HG03097 (cell line): Measurements from ENCODE around the gene TNXB.
"Not testable (repeated sequence)": the region's sequence is repeated elsewhere in the genome, so short reads cannot be mapped to it uniquely, and the experiment has no call there.

Experiments
- ATAC-seq: cut with Tn5 transposase; IDR thresholded peaks from one replicate; pipeline ENCODE4 v1.9.1; 2021; ENCODE audit not compliant: unreplicated experiment, low FRiP score

Gene TNXB

DNA sequence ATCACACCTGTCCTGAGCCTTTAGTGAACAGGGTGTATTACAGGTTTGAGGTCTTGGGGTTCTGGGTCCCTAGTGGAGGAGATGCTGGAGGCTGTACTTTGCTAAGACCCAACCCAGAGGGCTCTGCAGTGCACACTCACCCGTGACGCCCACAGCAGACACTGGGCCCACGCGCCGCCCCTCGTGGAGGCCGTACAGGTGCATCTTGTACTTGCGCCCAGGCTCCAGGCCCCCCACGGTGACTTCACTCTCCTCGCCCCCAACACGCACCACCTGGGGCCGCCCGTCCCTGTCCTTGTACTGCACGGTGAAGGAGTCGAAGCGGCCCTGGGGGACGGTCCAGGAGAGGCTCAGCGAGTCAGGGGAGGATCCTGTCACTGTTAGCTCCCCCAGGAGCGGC lies 41.6 kb downstream of the TNXB start:
- ATAC-seq = not testable (repeated sequence)

DNA sequence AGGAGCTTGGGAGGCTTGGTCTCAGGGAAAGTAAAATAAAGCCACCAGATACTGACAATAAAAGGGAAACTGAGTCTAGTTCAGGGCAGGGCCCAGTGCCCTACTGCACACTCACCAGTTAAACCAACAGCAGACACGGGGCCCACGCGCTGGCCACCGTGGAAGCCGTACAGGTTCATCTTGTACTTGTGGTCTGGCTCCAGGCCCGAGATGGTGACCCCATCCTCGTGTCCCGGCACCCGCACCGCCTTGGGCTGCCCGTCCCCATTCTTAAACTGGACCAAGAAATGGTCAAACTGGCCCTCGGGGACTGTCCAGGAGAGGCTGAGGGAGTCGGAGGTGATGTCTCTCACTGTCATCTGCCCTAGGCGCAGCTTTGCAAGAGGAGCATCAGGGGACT lies 44.4 kb downstream of the TNXB start:
- no peak for ATAC-seq

- no peak for ATAC-seq
Observed at GRCh38 chr6:32060966-32061655, 48.0 kb downstream of the TNXB start.

DNA sequence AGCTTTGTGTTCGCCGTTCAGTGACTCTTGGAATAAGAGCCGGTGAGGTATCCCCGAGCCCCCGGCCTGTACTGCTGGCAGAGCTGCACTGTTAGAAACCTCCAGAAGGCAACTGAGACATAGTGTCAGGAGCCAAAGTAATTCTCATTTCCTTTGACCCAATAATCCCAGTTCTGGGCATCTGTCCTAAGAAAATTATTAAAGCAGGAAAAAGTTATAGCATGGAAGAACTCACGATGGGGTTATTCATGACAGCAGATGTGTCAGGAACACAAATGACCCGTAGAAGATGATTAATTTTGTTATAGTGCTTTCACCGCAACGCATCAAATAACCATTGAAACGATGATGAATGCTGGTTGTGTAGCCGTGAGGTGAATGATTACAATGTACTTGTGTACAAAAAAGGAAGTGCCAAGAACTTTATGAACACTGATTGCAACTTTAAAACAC lies 50.6 kb downstream of the TNXB start:
- no peak for ATAC-seq

GRCh38 chr6:32057966-32058365 lies 51.2 kb downstream of the TNXB start:
- ATAC-seq = no peak

- ATAC-seq = no peak
Observed at GRCh38 chr6:32056254-32056653, 52.9 kb downstream of the TNXB start.

DNA sequence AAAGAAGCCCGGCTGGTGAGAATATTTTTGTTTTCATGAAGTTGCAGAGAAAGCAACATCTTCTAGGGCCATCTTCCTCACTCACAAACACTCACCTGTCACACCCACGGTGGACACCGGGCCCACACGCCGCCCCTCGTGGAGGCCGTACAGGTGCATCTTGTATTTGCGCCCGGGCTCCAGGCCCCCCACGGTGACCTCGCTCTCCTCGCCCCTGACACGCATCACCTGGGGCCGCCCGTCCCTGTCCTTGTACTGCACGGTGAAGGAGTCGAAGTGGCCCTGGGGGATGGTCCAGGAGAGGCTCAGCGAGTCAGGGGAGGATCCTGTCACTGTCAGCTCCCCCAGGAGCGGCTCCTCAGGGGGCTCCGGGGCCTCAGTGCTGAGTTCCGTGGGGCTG lies 53.4 kb downstream of the TNXB start:
- not testable (repeated sequence) for ATAC-seq

DNA sequence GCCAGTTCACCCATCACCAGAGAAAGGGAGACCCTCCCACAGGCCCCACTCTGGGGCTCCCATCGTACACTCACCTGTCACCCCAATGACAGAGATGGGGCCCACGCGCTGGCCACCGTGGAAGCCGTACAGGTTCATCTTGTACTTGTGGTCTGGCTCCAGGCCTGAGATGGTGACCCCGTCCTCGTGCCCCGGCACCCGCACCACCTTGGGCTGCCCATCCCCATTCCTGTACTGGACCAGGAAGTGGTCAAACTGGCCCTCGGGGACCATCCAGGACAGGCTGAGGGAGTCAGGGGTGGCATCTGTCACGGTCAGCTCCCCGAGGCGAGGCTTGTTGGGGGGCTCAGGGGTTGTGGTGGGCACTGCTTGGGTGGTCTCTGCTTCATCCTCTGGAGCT lies 55.8 kb downstream of the TNXB start:
- not testable (repeated sequence) for ATAC-seq

- not testable (repeated sequence) for ATAC-seq
Observed at GRCh38 chr6:32052626-32053025, 56.5 kb downstream of the TNXB start.

- no peak for ATAC-seq
Observed at GRCh38 chr6:32050562-32050961, 58.6 kb downstream of the TNXB start.

DNA sequence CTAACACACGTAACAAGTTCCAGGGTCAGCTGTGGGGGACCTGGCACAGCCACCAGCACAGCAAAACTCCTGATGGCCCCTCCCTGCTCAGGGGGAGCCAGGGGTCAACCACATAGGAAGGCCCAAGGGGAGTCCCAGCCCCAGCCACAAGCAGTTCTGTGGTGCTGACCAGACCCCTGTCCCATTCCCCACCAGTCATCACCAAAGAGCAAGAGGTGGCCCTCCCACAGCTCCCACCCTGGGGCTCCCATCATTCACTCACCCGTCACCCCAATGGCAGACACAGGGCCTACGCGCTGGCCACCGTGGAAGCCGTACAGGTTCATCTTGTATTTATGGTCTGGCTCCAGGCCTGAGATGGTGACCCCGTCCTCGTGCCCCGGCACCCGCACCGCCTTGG lies 59.4 kb downstream of the TNXB start:
- not testable (repeated sequence) for ATAC-seq

GRCh38 chr6:32049149-32049548 lies 60.0 kb downstream of the TNXB start:
- not testable (repeated sequence) for ATAC-seq

- no peak for ATAC-seq
Observed at GRCh38 chr6:32047855-32048766, 61.0 kb downstream of the TNXB start.

GRCh38 chr6:32047539-32047854 lies 61.6 kb downstream of the TNXB start:
- ATAC-seq = no peak

DNA sequence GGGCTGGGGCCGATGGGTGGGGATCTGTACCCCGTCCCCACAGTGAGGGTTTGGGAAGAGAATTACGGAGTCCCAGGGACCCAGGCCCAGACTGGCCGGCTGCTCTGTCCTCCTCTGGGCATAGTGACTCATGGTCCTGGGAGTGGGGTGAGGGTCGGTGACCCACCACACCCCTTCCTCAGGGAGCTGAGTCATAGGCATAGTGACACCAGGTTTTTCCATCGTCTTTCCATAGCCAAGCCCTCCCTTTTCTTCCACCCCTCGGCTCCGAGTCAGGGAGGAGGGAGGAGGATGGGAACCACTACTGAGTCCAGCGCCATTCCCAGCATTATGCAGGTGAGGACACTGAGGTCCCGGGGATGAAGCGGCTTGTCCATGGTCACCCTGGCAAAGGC lies 62.1 kb downstream of the TNXB start:
- ATAC-seq = no peak

DNA sequence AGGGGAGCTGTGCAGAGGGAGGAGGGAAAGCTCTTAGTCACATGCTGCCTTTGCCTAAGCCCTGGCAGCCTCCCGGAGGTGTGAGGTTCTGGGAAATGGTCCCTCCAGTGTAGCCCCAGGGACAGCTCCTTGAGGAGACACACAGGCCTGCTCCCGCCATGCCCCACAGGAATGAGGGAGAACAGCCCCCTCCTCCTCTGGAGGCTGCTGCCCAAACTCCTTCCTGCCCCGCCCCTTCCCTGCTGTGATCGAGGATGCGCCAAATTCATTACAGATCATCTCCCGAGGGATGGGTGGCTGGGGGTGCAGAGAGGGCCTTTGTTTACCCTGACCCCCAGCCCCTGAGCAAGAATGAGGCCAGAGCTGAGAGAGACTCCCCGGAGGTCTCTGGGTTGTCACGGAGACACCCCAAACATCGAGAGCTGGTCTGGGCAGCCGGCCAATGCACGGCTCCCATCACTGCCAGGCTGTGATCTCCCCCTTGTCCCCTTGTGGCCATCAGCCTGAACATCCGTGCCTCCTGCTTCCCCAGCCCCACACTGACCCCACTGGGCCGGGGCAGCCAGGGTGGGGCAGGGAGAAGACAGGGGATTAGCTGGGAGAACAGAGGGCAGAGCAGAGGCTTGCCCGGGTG lies 62.6 kb downstream of the TNXB start:
- ATAC-seq = no peak

DNA sequence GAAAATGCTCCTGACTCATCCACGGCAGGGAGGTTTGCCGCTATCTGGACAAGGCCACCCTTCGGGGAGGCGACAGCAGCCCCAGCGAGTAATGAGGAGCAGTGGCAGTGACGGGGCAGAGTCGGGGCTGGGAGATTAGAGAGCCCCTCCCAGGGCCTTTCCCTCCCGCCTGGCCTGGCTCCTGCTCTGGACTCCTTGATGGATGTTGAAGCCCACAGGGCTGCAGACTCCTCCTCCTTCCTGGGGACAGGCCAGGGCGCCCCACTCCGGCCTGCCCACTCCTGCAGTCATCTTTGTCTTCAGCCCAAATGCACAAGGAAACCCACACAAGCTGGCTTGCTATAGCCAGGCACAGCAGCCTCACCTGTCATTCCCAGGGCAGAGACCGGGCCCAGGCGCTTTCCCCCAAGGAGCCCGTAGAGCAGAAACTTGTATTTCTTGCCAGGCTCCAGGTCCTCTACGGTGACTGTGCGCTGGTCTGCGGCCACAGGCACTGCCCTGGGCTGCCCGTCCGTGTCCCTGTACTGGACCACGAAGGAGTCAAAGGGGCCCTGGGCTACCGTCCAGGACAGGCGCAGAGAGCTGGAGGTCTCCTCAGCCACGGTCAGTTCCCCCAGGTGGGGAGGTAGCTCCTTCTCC lies 63.2 kb downstream of the TNXB start:
- ATAC-seq = no peak

GRCh38 chr6:32044916-32045315 lies 64.2 kb downstream of the TNXB start:
- not testable (repeated sequence) for ATAC-seq

DNA sequence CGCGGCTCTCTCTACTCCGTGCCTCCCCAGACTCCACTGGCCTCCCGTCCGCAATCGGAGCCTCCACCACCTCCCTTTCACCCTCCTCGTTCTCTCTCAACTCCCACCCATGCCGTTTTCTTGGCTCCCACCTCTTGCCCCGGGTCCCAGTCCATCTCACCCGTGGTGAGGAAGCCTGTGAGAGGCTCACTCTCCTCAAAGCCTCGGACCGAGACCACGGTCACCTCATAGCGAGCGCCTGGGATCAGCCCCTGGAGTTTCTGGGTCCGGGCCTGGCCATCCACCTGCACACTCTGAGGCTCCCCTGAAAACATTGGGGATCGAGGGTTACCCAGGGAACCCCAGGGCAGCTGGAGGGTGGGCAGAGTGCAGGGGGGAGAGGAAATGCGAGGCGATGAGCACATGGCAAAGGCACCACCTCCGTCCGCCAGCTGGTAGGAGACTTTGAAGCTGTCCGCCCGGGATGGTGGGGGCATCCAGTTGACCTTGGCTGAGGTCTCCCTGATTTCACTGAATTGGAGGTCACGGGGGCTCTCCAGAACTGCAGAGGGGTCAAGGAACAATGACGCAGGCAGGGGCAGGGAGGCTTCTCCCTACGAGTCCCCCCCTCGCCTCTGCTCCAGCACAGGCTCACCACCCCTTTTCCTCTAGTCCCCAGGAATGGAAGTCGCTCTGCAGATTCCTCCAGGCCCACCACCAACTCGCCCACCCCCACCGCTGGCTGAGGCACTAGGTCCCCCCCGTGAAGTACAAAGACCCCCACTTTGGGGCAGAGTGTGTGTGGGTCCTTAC lies 65.4 kb downstream of the TNXB start:
- ATAC-seq = not testable (repeated sequence)

- ATAC-seq = not testable (repeated sequence)
Observed at GRCh38 chr6:32042276-32042675, 66.9 kb downstream of the TNXB start.
